DOHH2 (cell line): ENCODE measurements around the gene CD2AP.

Experiments
- H3F3A ChIP-seq: fragments of 200-600 bp; sonication (generic), shearing (Covaris generic); 2 replicates; pipeline ENCODE4 v1.6.0; 2016; ENCODE audit warnings: antibody characterized with exemption, mild to moderate bottlenecking; ENCODE audit not compliant: control insufficient read depth, insufficient read depth
- H3K27ac ChIP-seq: fragments of 200-600 bp; sonication (generic); 2 replicates; pipeline ENCODE4 v1.5.1; 2014; ENCODE audit warnings: low read depth, mild to moderate bottlenecking, low read length, moderate library complexity
- H3K27me3 ChIP-seq: fragments of 200-600 bp; sonication (generic); 2 replicates; pipeline ENCODE4 v1.6.1; 2014; ENCODE audit warnings: mild to moderate bottlenecking, low read length, mixed read lengths; ENCODE audit not compliant: control insufficient read depth
- H3K36me3 ChIP-seq: fragments of 200-600 bp; sonication (generic); 2 replicates; pipeline ENCODE4 v1.6.1; 2014; ENCODE audit warnings: mild to moderate bottlenecking, low read length, moderate library complexity, mixed read lengths; ENCODE audit not compliant: control insufficient read depth
- H3K4me1 ChIP-seq: fragments of 200-600 bp; sonication (generic); 2 replicates; pipeline ENCODE4 v1.6.1; 2014; ENCODE audit warnings: mild to moderate bottlenecking, low read length, mixed read lengths; ENCODE audit not compliant: control insufficient read depth
- H3K4me2 ChIP-seq: fragments of 200-600 bp; sonication (generic); 2 replicates; pipeline ENCODE4 v1.6.0; 2014; ENCODE audit warnings: mild to moderate bottlenecking, low read length, moderate library complexity
- H3K4me3 ChIP-seq: fragments of 200-600 bp; sonication (generic); 2 replicates; pipeline ENCODE4 v1.5.1; 2014; ENCODE audit warnings: mild to moderate bottlenecking, low read length, mixed read lengths
- H3K79me2 ChIP-seq: fragments of 200-600 bp; sonication (generic); 2 replicates; pipeline ENCODE4 v1.6.1; 2014; ENCODE audit warnings: mild to moderate bottlenecking, low read length, mixed read lengths; ENCODE audit not compliant: control insufficient read depth
- H3K9me2 ChIP-seq: fragments of 200-600 bp; sonication (generic); replicated peaks from 2 replicates; pipeline ENCODE4 v1.6.1; 2014; ENCODE audit warnings: mild to moderate bottlenecking, low read length, mixed read lengths; ENCODE audit not compliant: control insufficient read depth
- H3K9me3 ChIP-seq: fragments of 200-600 bp; sonication (generic); 2 replicates; pipeline ENCODE4 v1.6.1; 2014; ENCODE audit warnings: antibody characterized with exemption, low read length, mixed read lengths; ENCODE audit not compliant: control insufficient read depth, insufficient read depth
- H4K20me1 ChIP-seq: fragments of 200-600 bp; sonication (generic); 2 replicates; pipeline ENCODE4 v1.6.0; 2014; ENCODE audit warnings: low read depth, mild to moderate bottlenecking, antibody characterized with exemption, low read length, moderate library complexity; ENCODE audit not compliant: control insufficient read depth, insufficient read depth
- EZH2phosphoT487 ChIP-seq: fragments of 200-600 bp; sonication (generic); IDR thresholded peaks from 2 replicates; pipeline ENCODE4 v1.6.1; 2017; ENCODE audit warnings: borderline replicate concordance, mild to moderate bottlenecking, antibody characterized with exemption, low read length, moderate library complexity, mixed read lengths
- TF ChIP-seq, protein P1 (sequence below): fragments of 200-600 bp; sonication (generic); IDR thresholded peaks from one replicate; pipeline ENCODE4 v1.5.1; 2014; ENCODE audit warnings: antibody characterized with exemption, mild to moderate bottlenecking, low read depth, low read length; ENCODE audit not compliant: poor library complexity, severe bottlenecking

Gene CD2AP

DNA sequence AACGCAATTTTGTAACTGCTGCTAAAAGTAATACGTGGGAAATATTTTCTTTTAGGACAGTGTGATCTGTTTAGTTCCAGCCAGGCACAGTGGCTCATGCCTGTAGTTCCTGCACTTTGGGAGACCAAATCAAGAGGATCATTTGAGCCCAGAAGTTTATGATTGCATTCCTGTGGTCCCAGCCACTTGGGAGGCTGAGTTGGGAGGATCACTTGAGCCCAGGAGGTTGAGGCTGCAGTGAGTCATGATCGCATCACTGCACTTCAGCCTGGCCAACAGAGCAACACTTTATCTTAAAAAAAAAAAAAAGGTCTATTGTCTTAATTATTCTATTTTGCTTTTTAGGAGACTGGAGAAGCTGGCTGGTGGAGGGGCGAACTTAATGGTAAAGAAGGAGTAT lies 101.5 kb downstream of the CD2AP start:
- Histone ChIP-seq H3K9me2 (no peaks in the 10 kb centered on the region), H3F3A (no peaks in the 10 kb centered on the region), H3K4me2 (no peak overlapping the region), H3K4me1 (no peaks in the 10 kb centered on the region), H4K20me1 (no peaks in the 10 kb centered on the region), H3K27me3 (no peaks in the 10 kb centered on the region), H3K4me3 (no peak overlapping the region), H3K36me3 (peaks cover 77% of the 10 kb centered on the region), H3K9me3 (no peaks in the 10 kb centered on the region), H3K79me2 (no peaks in the 10 kb centered on the region), H3K27ac (no peak overlapping the region)
- TF ChIP-seq, protein P1, sequence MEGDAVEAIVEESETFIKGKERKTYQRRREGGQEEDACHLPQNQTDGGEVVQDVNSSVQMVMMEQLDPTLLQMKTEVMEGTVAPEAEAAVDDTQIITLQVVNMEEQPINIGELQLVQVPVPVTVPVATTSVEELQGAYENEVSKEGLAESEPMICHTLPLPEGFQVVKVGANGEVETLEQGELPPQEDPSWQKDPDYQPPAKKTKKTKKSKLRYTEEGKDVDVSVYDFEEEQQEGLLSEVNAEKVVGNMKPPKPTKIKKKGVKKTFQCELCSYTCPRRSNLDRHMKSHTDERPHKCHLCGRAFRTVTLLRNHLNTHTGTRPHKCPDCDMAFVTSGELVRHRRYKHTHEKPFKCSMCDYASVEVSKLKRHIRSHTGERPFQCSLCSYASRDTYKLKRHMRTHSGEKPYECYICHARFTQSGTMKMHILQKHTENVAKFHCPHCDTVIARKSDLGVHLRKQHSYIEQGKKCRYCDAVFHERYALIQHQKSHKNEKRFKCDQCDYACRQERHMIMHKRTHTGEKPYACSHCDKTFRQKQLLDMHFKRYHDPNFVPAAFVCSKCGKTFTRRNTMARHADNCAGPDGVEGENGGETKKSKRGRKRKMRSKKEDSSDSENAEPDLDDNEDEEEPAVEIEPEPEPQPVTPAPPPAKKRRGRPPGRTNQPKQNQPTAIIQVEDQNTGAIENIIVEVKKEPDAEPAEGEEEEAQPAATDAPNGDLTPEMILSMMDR, result no peak
- TF ChIP-seq EZH2phosphoT487, result no peak

DNA sequence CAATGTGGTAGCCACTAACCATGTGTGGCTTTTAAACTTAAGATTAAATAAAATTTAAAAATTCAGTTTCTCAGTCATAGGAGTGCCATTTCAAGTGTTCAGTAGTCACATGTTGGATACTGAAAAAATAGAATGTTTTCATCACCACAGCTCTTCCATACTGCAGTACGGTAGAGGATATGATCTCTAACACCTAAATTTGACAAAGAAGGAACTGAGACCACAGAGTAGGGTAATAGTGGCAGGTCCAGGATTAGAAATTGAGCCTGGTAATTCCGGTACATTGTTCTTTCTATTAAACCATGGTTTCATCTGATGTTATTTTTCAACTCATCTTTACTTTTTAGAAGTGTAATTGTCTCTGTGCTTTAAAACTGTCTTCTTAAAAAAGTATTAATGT lies 104.0 kb downstream of the CD2AP start:
- Histone ChIP-seq H3K4me2 (no peak overlapping the region), H3K27me3 (no peaks in the 10 kb centered on the region), H3K9me2 (no peaks in the 10 kb centered on the region), H3K79me2 (no peaks in the 10 kb centered on the region), H4K20me1 (no peaks in the 10 kb centered on the region), H3K9me3 (no peaks in the 10 kb centered on the region), H3K4me3 (no peak overlapping the region), H3F3A (no peaks in the 10 kb centered on the region), H3K36me3 (peaks cover 80% of the 10 kb centered on the region), H3K4me1 (no peaks in the 10 kb centered on the region), H3K27ac (no peak overlapping the region)
- TF ChIP-seq, protein P1, result no peak
- no peak for TF ChIP-seq EZH2phosphoT487

DNA sequence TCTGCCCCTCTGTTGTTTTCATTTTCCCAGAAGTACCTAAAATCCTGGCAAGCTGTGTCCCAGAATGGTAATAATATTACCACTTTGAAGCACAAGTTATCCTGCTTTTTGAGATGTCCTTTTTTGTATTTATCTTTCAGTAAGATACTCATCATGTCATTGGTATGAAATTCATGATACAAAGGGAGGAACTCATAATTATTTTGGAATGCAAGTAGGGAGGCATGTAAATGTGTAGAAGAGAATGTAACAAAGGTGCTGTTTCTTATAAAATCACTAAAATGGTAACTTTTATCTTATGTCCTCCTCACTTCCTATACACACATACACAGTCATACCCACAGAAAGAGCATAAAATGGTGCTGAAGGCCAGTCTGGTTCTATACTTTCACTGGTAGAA lies 109.9 kb downstream of the CD2AP start:
- Histone ChIP-seq H4K20me1 (no peaks in the 10 kb centered on the region), H3K4me2 (no peak overlapping the region), H3K9me2 (no peaks in the 10 kb centered on the region), H3K27me3 (no peaks in the 10 kb centered on the region), H3K9me3 (no peaks in the 10 kb centered on the region), H3K4me3 (no peak overlapping the region), H3K4me1 (peaks cover 7% of the 10 kb centered on the region), H3K36me3 (peaks cover 82% of the 10 kb centered on the region), H3K79me2 (no peaks in the 10 kb centered on the region), H3F3A (no peaks in the 10 kb centered on the region), H3K27ac (no peak overlapping the region)
- TF ChIP-seq, protein P1, result no peak
- no peak for TF ChIP-seq EZH2phosphoT487
